SK-N-SH treated with all-trans-retinoic acid at 6 μM for 48 hours (cell line): ENCODE data around the gene POLR2B.
"Not testable (repeated sequence)": the region's sequence is repeated elsewhere in the genome, so short reads cannot be mapped to it uniquely, and the experiment has no call there.

Experiments
- ATAC-seq: fragments of 200-7000 bp; cut with Tn5 transposase; 3 replicates; pipeline ENCODE4 v1.9.1; 2020; ENCODE audit warnings: mild to moderate bottlenecking, moderate library complexity
- ARNTL ChIP-seq: fragments of 450-650 bp; formaldehyde crosslinking; IDR thresholded peaks from 2 replicates; pipeline ENCODE4 v1.5.0; 2020; ENCODE audit warnings: low read depth, mild to moderate bottlenecking, moderate library complexity, borderline replicate concordance
- BACH2 ChIP-seq: fragments of 250-450 bp; sonication (Bioruptor Pico); IDR thresholded peaks from 2 replicates; pipeline ENCODE4 v1.9.0; 2021; ENCODE audit warnings: mild to moderate bottlenecking, borderline replicate concordance
- CREB5 ChIP-seq: fragments of 250-450 bp; sonication (Bioruptor Pico); IDR thresholded peaks from 2 replicates; pipeline ENCODE4 v1.5.1; 2020; ENCODE audit warnings: low read depth, mild to moderate bottlenecking, moderate library complexity
- CSRNP3 ChIP-seq: fragments of 250-450 bp; sonication (Bioruptor Pico); IDR thresholded peaks from 2 replicates; pipeline ENCODE4 v1.5.1; 2021; ENCODE audit warnings: mild to moderate bottlenecking, moderate library complexity
- ESRRG ChIP-seq: fragments of 250-450 bp; sonication (Bioruptor Pico); IDR thresholded peaks from 2 replicates; pipeline ENCODE4 v1.6.1; 2021; ENCODE audit warnings: mild to moderate bottlenecking
- ISL1 ChIP-seq: fragments of 250-450 bp; sonication (Bioruptor Pico); IDR thresholded peaks from 2 replicates; pipeline ENCODE4 v2.1.2; 2022; ENCODE audit warnings: mild to moderate bottlenecking, moderate library complexity
- OSR1 ChIP-seq: fragments of 250-450 bp; sonication (Bioruptor Pico); IDR thresholded peaks from 2 replicates; pipeline ENCODE4 v1.8.0; 2022; ENCODE audit warnings: moderate library complexity, mild to moderate bottlenecking, inconsistent platforms
- PATZ1 ChIP-seq: fragments of 250-450 bp; sonication (Bioruptor Pico); IDR thresholded peaks from 2 replicates; pipeline ENCODE4 v1.8.0; 2020; ENCODE audit warnings: mild to moderate bottlenecking, moderate library complexity, borderline replicate concordance
- POU6F1 ChIP-seq: fragments of 250-450 bp; sonication (Bioruptor Pico); IDR thresholded peaks from 2 replicates; pipeline ENCODE4 v1.8.0; 2021; ENCODE audit warnings: low read depth, mild to moderate bottlenecking, moderate library complexity, borderline replicate concordance
- PPARA ChIP-seq: fragments of 250-450 bp; sonication (Bioruptor Pico); IDR thresholded peaks from 2 replicates; pipeline ENCODE4 v1.5.0; 2020; ENCODE audit warnings: mild to moderate bottlenecking, borderline replicate concordance
- RARB ChIP-seq: fragments of 250-450 bp; sonication (Bioruptor Pico); IDR thresholded peaks from 2 replicates; pipeline ENCODE4 v1.8.0; 2021; ENCODE audit warnings: mild to moderate bottlenecking, moderate library complexity
- SNAI2 ChIP-seq: fragments of 250-450 bp; sonication (Bioruptor Pico); IDR thresholded peaks from 2 replicates; pipeline ENCODE4 v1.5.0; 2020; ENCODE audit warnings: mild to moderate bottlenecking, moderate library complexity
- TCF4 ChIP-seq: fragments of 250-450 bp; sonication (Bioruptor Pico); IDR thresholded peaks from 2 replicates; pipeline ENCODE4 v1.8.0; 2021; ENCODE audit warnings: mild to moderate bottlenecking, moderate library complexity, borderline replicate concordance
- TOX ChIP-seq: fragments of 250-450 bp; sonication (Bioruptor Pico); IDR thresholded peaks from 2 replicates; pipeline ENCODE4 v1.8.0; 2021; ENCODE audit warnings: mild to moderate bottlenecking, moderate library complexity, borderline replicate concordance
- TSHZ2 ChIP-seq: fragments of 250-450 bp; sonication (Bioruptor Pico); IDR thresholded peaks from 2 replicates; pipeline ENCODE4 v1.5.0; 2020; ENCODE audit warnings: mild to moderate bottlenecking, moderate library complexity
- ZC3H10 ChIP-seq: fragments of 250-450 bp; sonication (Bioruptor Pico); IDR thresholded peaks from 2 replicates; pipeline ENCODE4 v1.5.1; 2021; ENCODE audit warnings: mild to moderate bottlenecking, moderate library complexity
- ZFP3 ChIP-seq: fragments of 250-450 bp; sonication (Bioruptor Pico); IDR thresholded peaks from 2 replicates; pipeline ENCODE4 v1.5.0; 2020; ENCODE audit warnings: mild to moderate bottlenecking, moderate library complexity
- ZFP30 ChIP-seq: fragments of 450-650 bp; formaldehyde crosslinking; IDR thresholded peaks from 2 replicates; pipeline ENCODE4 v1.5.0; 2022; ENCODE audit warnings: mild to moderate bottlenecking, moderate library complexity
- ZNF565 ChIP-seq: fragments of 450-650 bp; formaldehyde crosslinking; conservative IDR thresholded peaks from 2 replicates; pipeline ENCODE4 v1.5.0; 2020; ENCODE audit warnings: low read depth, mild to moderate bottlenecking, moderate library complexity
- ZNF70 ChIP-seq: fragments of 450-650 bp; formaldehyde crosslinking; IDR thresholded peaks from 2 replicates; pipeline ENCODE4 v1.5.0; 2020; ENCODE audit warnings: mild to moderate bottlenecking, moderate library complexity

POLR2B gene

GRCh38 chr4:56937262-56937661 lies 41.4 kb upstream of the POLR2B start:
- ATAC-seq = peak; percentile 74
- TF ChIP-seq ZFP3 (CRISPR knock-in tag) (peak; percentile 94), POU6F1 (CRISPR knock-in tag) (no peak)
- TF ChIP-seq, all 23 proteins: peak for 1

GRCh38 chr4:56939826-56940225 lies 38.9 kb upstream of the POLR2B start:
- ATAC-seq = not testable (repeated sequence)

- TF ChIP-seq ARNTL (CRISPR knock-in tag) (no peak), TOX (no peak), ZNF70 (no peak), ZFP30 (CRISPR knock-in tag) (no peak), OSR1 (no peak), RARB (CRISPR knock-in tag) (no peak), ISL1 (CRISPR knock-in tag) (no peak), ZFP3 (CRISPR knock-in tag) (no peak), POU6F1 (CRISPR knock-in tag) (no peak), BACH2 (CRISPR knock-in tag) (no peak), CSRNP3 (CRISPR knock-in tag) (no peak), ZC3H10 (CRISPR knock-in tag) (no peak), TCF4 (no peak), CREB5 (CRISPR knock-in tag) (no peak), ZNF565 (CRISPR knock-in tag) (no peak), SNAI2 (CRISPR knock-in tag) (no peak), TSHZ2 (CRISPR knock-in tag) (no peak), PPARA (no peak), PATZ1 (CRISPR knock-in tag) (no peak), ESRRG (CRISPR knock-in tag) (no peak)
- no peak for ATAC-seq
Measured at GRCh38 chr4:56940403-56940802, 38.3 kb upstream of the POLR2B start.
